GM19239 (cell line): ENCODE data around the gene NAXD.

Source experiments
- DNase-seq: peaks from one replicate; pipeline ENCODE4 v3.0.0; 2011; ENCODE audit warnings: low spot score; ENCODE audit not compliant: insufficient read length
- FAIRE-seq: peaks from 2 replicates; lab custom pipeline; 2011; peaks lifted over from hg19 to GRCh38; lab: Jason Lieb, UNC

NAXD gene

GRCh38 chr13:110641055-110642015, 26.0 kb downstream of the NAXD start:
- FAIRE-seq, result no peak
- no peak for DNase-seq

GRCh38 chr13:110642291-110642981, 27.1 kb downstream of the NAXD start:
- FAIRE-seq (no peak), DNase-seq (no peak)

- no peak for FAIRE-seq
- DNase-seq, result no peak
These were observed 28.0 kb downstream of the NAXD start for GRCh38 chr13:110643324-110643723.

GRCh38 chr13:110643768-110644421, 28.6 kb downstream of the NAXD start:
- FAIRE-seq (peak; percentile 31), DNase-seq (no peak)

- FAIRE-seq (no peak), DNase-seq (peak; percentile 78)
These were observed 29.7 kb downstream of the NAXD start for GRCh38 chr13:110644892-110645521.

- DNase-seq (no peak), FAIRE-seq (no peak)
These were observed 30.4 kb downstream of the NAXD start for GRCh38 chr13:110645750-110646149.

- DNase-seq (no peak), FAIRE-seq (no peak)
These were observed 31.4 kb downstream of the NAXD start for GRCh38 chr13:110646442-110647364.

- FAIRE-seq (no peak), DNase-seq (no peak)
These were observed 32.0 kb downstream of the NAXD start for GRCh38 chr13:110647365-110647737.

DNA sequence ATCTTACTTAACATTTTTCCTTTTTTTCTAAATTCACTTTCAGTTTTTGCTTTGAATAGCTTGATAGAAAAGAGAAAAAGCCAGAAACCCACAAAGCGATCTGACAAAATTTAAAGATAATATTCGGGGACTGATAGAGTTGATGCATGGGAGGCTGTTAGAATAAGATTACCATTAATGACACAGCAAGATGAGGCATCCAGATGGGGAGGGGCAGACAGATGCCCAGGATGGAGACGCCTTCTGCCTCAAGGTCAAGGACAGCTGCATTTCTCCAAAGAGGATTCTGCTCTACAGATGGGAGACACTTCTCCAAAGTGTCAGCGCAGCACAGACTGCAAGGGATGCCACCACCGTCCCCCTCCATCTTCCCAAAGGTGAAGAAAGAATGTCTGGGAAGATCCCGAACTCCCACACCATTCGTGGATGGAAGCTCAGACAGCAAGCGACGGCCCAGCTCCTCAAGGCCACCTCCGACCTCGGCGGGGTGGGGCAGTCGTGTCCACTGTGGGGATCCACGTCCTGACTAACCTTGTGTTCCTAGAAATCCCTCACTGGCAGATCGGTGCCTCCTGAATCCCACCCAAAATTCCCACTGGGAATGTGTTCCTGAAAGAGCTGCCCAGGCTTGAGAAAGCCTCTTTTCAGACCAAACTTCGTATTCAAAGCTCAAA, 32.9 kb downstream of the NAXD start:
- no peak for FAIRE-seq
- DNase-seq, result no peak

GRCh38 chr13:110648848-110649421, 33.6 kb downstream of the NAXD start:
- DNase-seq, result no peak
- no peak for FAIRE-seq

- FAIRE-seq (no peak), DNase-seq (no peak)
These were observed 34.2 kb downstream of the NAXD start for GRCh38 chr13:110649551-110649950.

DNA sequence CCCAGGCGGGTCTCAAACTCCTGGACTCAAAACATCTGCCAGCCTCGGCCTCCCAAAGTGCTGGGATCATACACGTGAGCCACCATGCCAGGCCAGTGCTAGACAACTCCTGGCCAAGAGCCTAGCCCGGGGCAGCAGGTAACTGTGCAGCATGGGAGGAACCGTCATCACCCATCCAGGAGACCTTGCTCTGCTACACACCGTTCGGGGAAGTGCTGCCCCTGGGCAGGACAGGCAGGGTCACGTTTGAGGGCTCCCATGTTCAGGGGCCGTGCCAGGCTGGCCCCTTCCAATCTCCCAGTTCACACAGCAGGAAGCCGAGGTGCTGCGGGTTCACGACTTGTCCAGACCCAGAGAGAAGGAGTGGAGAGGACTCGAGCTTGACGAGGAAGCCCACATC, 35.1 kb downstream of the NAXD start:
- FAIRE-seq, result no peak
- no peak for DNase-seq

GRCh38 chr13:110651271-110651670, 35.9 kb downstream of the NAXD start:
- FAIRE-seq, result no peak
- DNase-seq, result no peak

DNA sequence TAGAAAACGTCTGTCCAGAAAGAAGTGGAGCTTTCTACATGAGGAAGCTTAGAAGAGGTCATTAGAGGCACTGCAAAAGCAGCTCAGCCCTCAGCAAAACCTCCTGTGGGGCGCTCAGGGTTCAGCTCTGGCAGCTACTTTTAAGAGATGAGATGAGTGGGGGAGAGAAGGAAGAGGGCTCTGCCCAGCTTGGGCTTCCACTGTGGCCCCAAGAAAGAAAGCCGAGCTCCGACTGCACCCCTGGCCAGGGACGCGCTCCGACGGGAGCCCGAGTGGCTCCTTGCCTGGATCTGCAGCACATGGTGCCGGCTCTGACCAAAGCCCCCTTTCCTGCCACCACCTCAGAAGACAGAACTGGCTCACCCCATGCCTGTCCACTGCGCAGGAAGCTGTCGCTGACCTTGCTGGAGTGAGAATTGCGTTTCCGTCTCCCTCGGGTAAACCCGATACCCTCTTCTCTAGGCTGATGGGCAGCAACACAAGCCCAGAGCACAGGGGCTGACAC, 36.4 kb downstream of the NAXD start:
- no peak for DNase-seq
- no peak for FAIRE-seq

DNA sequence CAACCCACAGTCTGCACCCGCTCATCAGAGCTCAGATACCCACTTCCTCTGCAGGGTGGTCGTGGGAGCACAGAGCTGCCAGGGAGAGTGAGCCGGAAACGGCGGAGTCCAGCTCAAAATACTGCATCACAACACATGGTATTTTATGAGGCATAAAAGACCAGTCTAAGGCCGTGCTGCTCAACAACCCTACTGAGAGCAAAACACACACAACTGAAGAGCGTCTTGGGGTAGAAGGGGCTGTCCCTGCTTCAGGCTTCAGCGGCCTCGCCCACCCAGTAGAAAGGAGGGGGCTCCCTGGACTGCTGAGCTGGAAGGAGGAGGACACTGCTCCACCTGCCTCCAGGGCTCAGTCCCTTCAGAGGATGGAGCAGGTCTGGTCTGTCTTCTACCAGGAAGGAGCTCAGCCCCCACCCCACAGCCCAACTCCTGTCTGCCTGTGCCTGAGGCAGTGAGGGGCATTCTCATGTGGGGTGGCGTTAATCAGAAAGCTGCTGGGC, 36.9 kb downstream of the NAXD start:
- FAIRE-seq, result no peak
- DNase-seq, result no peak

DNA sequence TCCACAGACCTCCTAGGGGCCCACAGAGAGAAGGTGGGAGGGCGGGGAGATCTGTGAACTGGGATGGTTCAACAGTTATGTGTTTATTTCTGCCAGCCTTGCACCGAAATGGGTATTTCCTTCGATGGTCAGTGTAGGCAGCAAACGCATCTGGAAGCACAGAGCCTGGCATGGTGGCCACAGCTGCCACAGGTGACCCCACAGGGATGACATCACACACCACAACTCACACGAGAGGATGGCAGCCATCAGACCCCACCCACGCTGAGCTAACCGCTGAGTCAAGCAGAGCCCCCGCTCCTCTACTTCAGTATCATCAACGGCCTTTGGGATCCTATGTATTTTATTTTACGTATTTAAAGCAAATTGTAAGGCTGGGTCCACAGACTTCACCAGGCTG, 37.4 kb downstream of the NAXD start:
- peak; percentile 28 for FAIRE-seq

GRCh38 chr13:110653271-110653670, 37.9 kb downstream of the NAXD start:
- FAIRE-seq (peak; percentile 70), DNase-seq (no peak)

More for the DNA sequence above, 37.4 kb downstream of the NAXD start:
- DNase-seq, result no peak

GRCh38 chr13:110653851-110654250, 38.5 kb downstream of the NAXD start:
- no peak for FAIRE-seq
- no peak for DNase-seq
